Fibroblast of lung (primary cell): ENCODE data around the gene RNPEPL1.

Experiments used
- EZH2 ChIP-seq: IDR thresholded peaks from 2 replicates; pipeline ENCODE4 v1.5.1; 2012; ENCODE audit warnings: low read length, control low read depth, mild to moderate bottlenecking; ENCODE audit errors: missing control alignments
- TF ChIP-seq, protein P1 (sequence below), 2 donors: IDR thresholded peaks in 1 of 2; conservative IDR thresholded peaks in 1 of 2; 1 replicate in 1 of 2; 2 replicates in 1 of 2; pipeline ENCODE4 v1.5.1; 2011 to 2012; ENCODE audit warnings: low read length in 2 of 2, control low read depth in 1 of 2, inconsistent platforms in 1 of 2, low read depth in 1 of 2, mild to moderate bottlenecking in 1 of 2

DNA sequence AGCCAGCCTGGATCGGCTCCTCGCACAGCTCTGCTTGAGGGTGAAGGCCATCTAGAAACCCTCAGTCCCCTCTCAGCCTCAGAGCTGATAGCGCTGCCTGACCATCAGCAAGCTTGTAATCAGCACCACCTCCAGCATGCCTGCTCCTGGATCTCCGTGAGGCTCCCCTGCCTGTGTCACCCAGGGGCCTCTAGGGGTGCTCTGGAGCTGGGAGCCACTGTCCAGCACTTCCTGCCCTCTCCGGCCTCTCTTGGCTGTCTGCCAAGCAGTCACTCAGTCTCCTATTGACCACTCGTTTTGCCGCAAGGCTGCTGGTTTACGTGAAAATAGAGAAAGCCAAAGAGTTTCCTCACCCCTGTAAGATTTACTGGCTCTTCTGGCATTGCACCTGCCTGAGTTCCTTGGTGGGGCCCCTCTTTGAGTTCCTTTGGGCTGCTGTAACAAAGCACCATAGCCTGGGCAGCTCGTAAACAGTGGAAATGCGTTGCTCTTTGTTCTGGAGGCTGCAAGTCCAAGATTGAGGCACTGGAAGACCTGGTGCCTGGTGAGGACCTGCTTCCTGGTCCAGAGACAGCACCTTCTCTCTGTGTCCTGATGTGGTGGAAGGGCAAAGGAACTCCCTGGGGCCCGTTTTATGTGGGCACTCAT is 36.1 kb downstream of the RNPEPL1 start:
- no peak for TF ChIP-seq EZH2
- TF ChIP-seq, protein P1, sequence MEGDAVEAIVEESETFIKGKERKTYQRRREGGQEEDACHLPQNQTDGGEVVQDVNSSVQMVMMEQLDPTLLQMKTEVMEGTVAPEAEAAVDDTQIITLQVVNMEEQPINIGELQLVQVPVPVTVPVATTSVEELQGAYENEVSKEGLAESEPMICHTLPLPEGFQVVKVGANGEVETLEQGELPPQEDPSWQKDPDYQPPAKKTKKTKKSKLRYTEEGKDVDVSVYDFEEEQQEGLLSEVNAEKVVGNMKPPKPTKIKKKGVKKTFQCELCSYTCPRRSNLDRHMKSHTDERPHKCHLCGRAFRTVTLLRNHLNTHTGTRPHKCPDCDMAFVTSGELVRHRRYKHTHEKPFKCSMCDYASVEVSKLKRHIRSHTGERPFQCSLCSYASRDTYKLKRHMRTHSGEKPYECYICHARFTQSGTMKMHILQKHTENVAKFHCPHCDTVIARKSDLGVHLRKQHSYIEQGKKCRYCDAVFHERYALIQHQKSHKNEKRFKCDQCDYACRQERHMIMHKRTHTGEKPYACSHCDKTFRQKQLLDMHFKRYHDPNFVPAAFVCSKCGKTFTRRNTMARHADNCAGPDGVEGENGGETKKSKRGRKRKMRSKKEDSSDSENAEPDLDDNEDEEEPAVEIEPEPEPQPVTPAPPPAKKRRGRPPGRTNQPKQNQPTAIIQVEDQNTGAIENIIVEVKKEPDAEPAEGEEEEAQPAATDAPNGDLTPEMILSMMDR (conservative IDR thresholded peaks at IDR 0.05 in 1 of 2, IDR thresholded peaks at IDR 0.05 in 1 of 2; ENCODE audit: low read depth in 1 of 2, low read length in 2 of 2), result peak; percentile 45 to 65
